Measurements from ENCODE around the gene C2CD2. TPM values are rescaled to one million over a fixed set of nuclear protein-coding genes. Genes with fewer than 3 reads are reported as not detected.

The C2CD2 gene
- total RNA-seq, 2 experiments from 2014 or later = 6.2 to 7.1 TPM

GRCh38 chr21:41920476-41920875, 33.3 kb downstream of the C2CD2 start:
- no peak overlapping the region for H3K4me3 Mint-ChIP-seq
- H3K4me1 Mint-ChIP-seq (ENCODE audit: low read depth) = peaks cover 32% of the 10 kb centered on the region
- no peaks in the 10 kb centered on the region for H3K27me3 Mint-ChIP-seq
- H3K36me3 Mint-ChIP-seq (ENCODE audit: low read depth) = peaks cover 12% of the 10 kb centered on the region
- POLR2A ChIA-PET = no interaction called here
- DNase-seq = no peak
- H3K27ac Mint-ChIP-seq = no peak overlapping the region
- CTCF ChIA-PET = interaction anchor here (1.0 to 1.5 kb wide), 2 partner anchors 187 to 196 kb away, joined by 3 to 4 read pairs; no protein-coding TSS in a partner anchor
- TF ChIP-seq CTCF (IDR thresholded peaks at IDR 0.05) = no peak
- ATAC-seq = no peak
- H3K9me3 Mint-ChIP-seq = no peaks in the 10 kb centered on the region
- intact Hi-C loops (cut with micrococcal nuclease) = no loop called here

- Mint-ChIP-seq H3K9me3 (no peaks in the 10 kb centered on the region), H3K4me3 (no peak overlapping the region), H3K36me3 (ENCODE audit: low read depth) (peaks cover 12% of the 10 kb centered on the region), H3K4me1 (ENCODE audit: low read depth) (peaks cover 26% of the 10 kb centered on the region), H3K27ac (no peak overlapping the region), H3K27me3 (no peaks in the 10 kb centered on the region)
- intact Hi-C loops (cut with micrococcal nuclease) = no loop called here
- CTCF ChIA-PET = interaction anchor here (1.0 to 1.5 kb wide), 2 partner anchors 188 to 197 kb away, joined by 3 to 4 read pairs; no protein-coding TSS in a partner anchor
- POLR2A ChIA-PET = no interaction called here
- TF ChIP-seq CTCF (IDR thresholded peaks at IDR 0.05) = no peak
- no peak for ATAC-seq
- no peak for DNase-seq
Measured at GRCh38 chr21:41919666-41920398, 34.0 kb downstream of the C2CD2 start.

GRCh38 chr21:41918561-41919358, 35.1 kb downstream of the C2CD2 start:
- Mint-ChIP-seq H3K36me3 (ENCODE audit: low read depth) (peaks cover 12% of the 10 kb centered on the region), H3K4me3 (no peak overlapping the region), H3K27ac (no peak overlapping the region), H3K4me1 (ENCODE audit: low read depth) (peaks cover 16% of the 10 kb centered on the region), H3K27me3 (no peaks in the 10 kb centered on the region), H3K9me3 (no peaks in the 10 kb centered on the region)
- no peak for TF ChIP-seq CTCF (IDR thresholded peaks at IDR 0.05)
- no peak for ATAC-seq
- ChIA-PET POLR2A (no interaction called here), CTCF (no interaction called here)
- intact Hi-C loops (cut with micrococcal nuclease) = no loop called here
- no peak for DNase-seq

- CTCF ChIA-PET = interaction anchor here (1.0 kb wide), 1 partner anchor 100 kb away, joined by 3 read pairs; no protein-coding TSS in a partner anchor
- no peak for ATAC-seq
- DNase-seq = no peak
- Mint-ChIP-seq H3K27me3 (no peaks in the 10 kb centered on the region), H3K36me3 (ENCODE audit: low read depth) (peaks cover 12% of the 10 kb centered on the region), H3K4me3 (no peak overlapping the region), H3K9me3 (no peaks in the 10 kb centered on the region), H3K4me1 (ENCODE audit: low read depth) (peaks cover 8% of the 10 kb centered on the region), H3K27ac (no peak overlapping the region)
- POLR2A ChIA-PET = no interaction called here
- TF ChIP-seq CTCF (IDR thresholded peaks at IDR 0.05) = no peak
- intact Hi-C loops (cut with micrococcal nuclease) = no loop called here
Measured at GRCh38 chr21:41917531-41917930, 36.3 kb downstream of the C2CD2 start.
